Measurements from ENCODE around the gene ELF5. TPM values are rescaled to one million over a fixed set of nuclear protein-coding genes. Genes with fewer than 3 reads are reported as not detected.

The ELF5 gene
- total RNA-seq: under 0.01 TPM in 2 replicates

GRCh38 chr11:34513682-34514449 lies at the start of gene ELF5:
Gene ELF5 (minus strand): TSS chr11:34513794. CDS start chr11:34505749, 8,045 bp downstream.
- no peak within 1 kb of the TSS for H3K4me3 ChIP-seq (ENCODE audit: low read depth, low read length)
- TF ChIP-seq CTCF (IDR thresholded peaks at IDR 0.05; ENCODE audit: insufficient read depth, low read depth, low read length): no peak

GRCh38 chr11:34562976-34563375 lies 49.4 kb upstream of the ELF5 start:
- no peak for DNase-seq (ENCODE audit: low read depth)
- no peak for TF ChIP-seq CTCF (IDR thresholded peaks at IDR 0.05; ENCODE audit: insufficient read depth, low read depth, low read length)
- no peak overlapping the region for H3K4me3 ChIP-seq (ENCODE audit: low read depth, low read length)

More at GRCh38 chr11:34513682-34514449, at the start of gene ELF5:
- DNase-seq (ENCODE audit: low read depth): no peak

GRCh38 chr11:34560511-34560910 lies 46.9 kb upstream of the ELF5 start:
- no peak for DNase-seq (ENCODE audit: low read depth)
- H3K4me3 ChIP-seq (ENCODE audit: low read depth, low read length): no peak overlapping the region
- no peak for TF ChIP-seq CTCF (IDR thresholded peaks at IDR 0.05; ENCODE audit: insufficient read depth, low read depth, low read length)

- no peak overlapping the region for H3K4me3 ChIP-seq (ENCODE audit: low read depth, low read length)
- DNase-seq (ENCODE audit: low read depth): no peak
- no peak for TF ChIP-seq CTCF (IDR thresholded peaks at IDR 0.05; ENCODE audit: insufficient read depth, low read depth, low read length)
Measured at GRCh38 chr11:34558673-34559072, 45.1 kb upstream of the ELF5 start.

GRCh38 chr11:34558211-34558610 lies 44.6 kb upstream of the ELF5 start:
- TF ChIP-seq CTCF (IDR thresholded peaks at IDR 0.05; ENCODE audit: insufficient read depth, low read depth, low read length): no peak
- DNase-seq (ENCODE audit: low read depth): no peak
- no peak overlapping the region for H3K4me3 ChIP-seq (ENCODE audit: low read depth, low read length)

GRCh38 chr11:34552270-34552669 lies 38.7 kb upstream of the ELF5 start:
- no peak for TF ChIP-seq CTCF (IDR thresholded peaks at IDR 0.05; ENCODE audit: insufficient read depth, low read depth, low read length)
- no peak for DNase-seq (ENCODE audit: low read depth)
- no peak overlapping the region for H3K4me3 ChIP-seq (ENCODE audit: low read depth, low read length)

- DNase-seq (ENCODE audit: low read depth): no peak
- no peak for TF ChIP-seq CTCF (IDR thresholded peaks at IDR 0.05; ENCODE audit: insufficient read depth, low read depth, low read length)
- no peak overlapping the region for H3K4me3 ChIP-seq (ENCODE audit: low read depth, low read length)
Measured at GRCh38 chr11:34549271-34549670, 35.7 kb upstream of the ELF5 start.

Data from fibroblast of villous mesenchyme (primary cell).